Smooth muscle cell (in vitro differentiated cells): Measurements from ENCODE around the gene POC1B. TPM values are rescaled to one million over a fixed set of nuclear protein-coding genes. Genes with fewer than 3 reads are reported as not detected.

Experiments used
- DNase-seq: peaks from one replicate; lab custom pipeline; 2025; ENCODE audit not compliant: unreplicated experiment; lab: John Stamatoyannopoulos, UW
- H2AFZ ChIP-seq: fragments of 200-600 bp; sonication (generic); 2 replicates; pipeline ENCODE4 v1.6.0; 2016; ENCODE audit warnings: antibody characterized with exemption, low read depth, mild to moderate bottlenecking
- H3F3A ChIP-seq: fragments of 200-600 bp; sonication (generic); 2 replicates; pipeline ENCODE4 v1.6.0; 2017; ENCODE audit warnings: antibody characterized with exemption, low read depth
- H3K27ac ChIP-seq: fragments of 200-600 bp; sonication (generic); 2 replicates; pipeline ENCODE4 v1.5.1; 2016; ENCODE audit warnings: low read depth, mild to moderate bottlenecking
- H3K27me3 ChIP-seq: fragments of 200-600 bp; sonication (generic); 2 replicates; pipeline ENCODE4 v1.6.1; 2016; ENCODE audit warnings: low read depth, mild to moderate bottlenecking
- H3K36me3 ChIP-seq: fragments of 200-600 bp; sonication (generic); 2 replicates; pipeline ENCODE4 v1.5.1; 2016; ENCODE audit warnings: low read depth
- H3K4me1 ChIP-seq: fragments of 200-600 bp; sonication (generic); 2 replicates; pipeline ENCODE4 v1.5.1; 2016; ENCODE audit warnings: low read depth
- H3K4me2 ChIP-seq: fragments of 200-600 bp; sonication (generic); 2 replicates; pipeline ENCODE4 v1.6.0; 2016; ENCODE audit warnings: mild to moderate bottlenecking
- H3K4me3 ChIP-seq: fragments of 200-600 bp; sonication (generic); 2 replicates; pipeline ENCODE4 v1.5.1; 2016; ENCODE audit warnings: mild to moderate bottlenecking
- H3K79me2 ChIP-seq: fragments of 200-600 bp; sonication (generic); 2 replicates; pipeline ENCODE4 v1.6.0; 2016; ENCODE audit warnings: low read depth, mild to moderate bottlenecking
- H3K9ac ChIP-seq: fragments of 200-600 bp; sonication (generic); 2 replicates; pipeline ENCODE4 v1.6.0; 2016; ENCODE audit warnings: low read depth
- H3K9me3 ChIP-seq: fragments of 200-600 bp; sonication (generic); replicated peaks from 2 replicates; pipeline ENCODE4 v1.5.1; 2016; ENCODE audit warnings: low read depth
- H4K20me1 ChIP-seq: fragments of 200-600 bp; sonication (generic); 2 replicates; pipeline ENCODE4 v1.6.0; 2016; ENCODE audit warnings: low read depth
- CTCF ChIP-seq: fragments of 200-600 bp; sonication (generic); IDR thresholded peaks from 2 replicates; pipeline ENCODE4 v1.5.1; 2017; ENCODE audit warnings: borderline replicate concordance, mild to moderate bottlenecking, antibody characterized with exemption; ENCODE audit not compliant: insufficient read depth, poor library complexity, severe bottlenecking
- WGBS: methylation state at CpG from one replicate; pipeline ENCODE4 v1.1.7; 2016; ENCODE audit warnings: low lambda C conversion rate; 5-methylcytosine and 5-hydroxymethylcytosine counted together
- polyA plus RNA-seq: library from polyadenylated mRNA; unstranded; fragments of >200 nt; fragmentation: Nextera tagmentation; extraction: Ambion mirVana; gene quantifications from 2 replicates; pipeline ENCODE4 v1.2.1, GENCODE V29; 2016
- total RNA-seq: library from RNA; depleted of rRNA; stranded (reverse); fragments of >200 nt; gene quantifications from 2 replicates; pipeline ENCODE4 v1.2.3, GENCODE V29; 2014

The POC1B gene
- total and polyA plus RNA-seq, 2 experiments from 2014 or later: 9.1 to 13.3 TPM

GRCh38 chr12:89413234-89413633, 112.6 kb downstream of the POC1B start:
- Histone ChIP-seq H4K20me1 (no peaks in the 10 kb centered on the region), H3K79me2 (no peaks in the 10 kb centered on the region), H3F3A (no peaks in the 10 kb centered on the region), H2AFZ (no peak overlapping the region), H3K4me2 (no peak overlapping the region), H3K9me3 (no peaks in the 10 kb centered on the region), H3K27ac (no peak overlapping the region), H3K36me3 (no peaks in the 10 kb centered on the region), H3K4me1 (peaks cover 20% of the 10 kb centered on the region), H3K9ac (no peak overlapping the region), H3K27me3 (no peaks in the 10 kb centered on the region), H3K4me3 (no peak overlapping the region)
- DNase-seq: no peak
- WGBS: 95% methylated on average over 3 of the region's 3 CpGs
- no peak for TF ChIP-seq CTCF

DNA sequence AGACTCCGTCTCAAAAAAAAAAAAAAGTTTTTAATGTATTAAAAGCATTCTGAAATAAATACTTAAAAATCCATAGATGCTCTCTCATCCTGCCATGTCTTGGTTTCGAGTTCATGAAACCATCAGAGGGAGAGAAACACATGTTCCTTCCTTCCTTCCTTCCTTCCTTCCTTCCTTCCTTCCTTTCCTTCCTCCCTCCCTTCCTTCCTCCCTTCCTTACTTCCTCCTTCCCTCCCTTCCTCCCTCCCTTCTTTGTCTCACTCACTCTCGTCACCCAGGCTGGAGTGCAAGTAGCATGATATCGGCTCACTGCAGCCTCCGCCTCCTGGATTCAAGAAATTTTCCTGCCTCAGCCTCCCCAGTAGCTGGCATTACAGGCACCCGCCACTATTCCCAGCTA, 113.2 kb downstream of the POC1B start:
- Histone ChIP-seq H4K20me1 (no peaks in the 10 kb centered on the region), H3K4me2 (no peak overlapping the region), H3K27me3 (no peaks in the 10 kb centered on the region), H3K36me3 (no peaks in the 10 kb centered on the region), H3K27ac (no peak overlapping the region), H3F3A (no peaks in the 10 kb centered on the region), H2AFZ (no peak overlapping the region), H3K4me3 (no peak overlapping the region), H3K9ac (no peak overlapping the region), H3K9me3 (no peaks in the 10 kb centered on the region), H3K4me1 (peaks cover 20% of the 10 kb centered on the region), H3K79me2 (no peaks in the 10 kb centered on the region)
- WGBS: 94% methylated on average over 6 of the region's 6 CpGs
- no peak for TF ChIP-seq CTCF
- DNase-seq: no peak

DNA sequence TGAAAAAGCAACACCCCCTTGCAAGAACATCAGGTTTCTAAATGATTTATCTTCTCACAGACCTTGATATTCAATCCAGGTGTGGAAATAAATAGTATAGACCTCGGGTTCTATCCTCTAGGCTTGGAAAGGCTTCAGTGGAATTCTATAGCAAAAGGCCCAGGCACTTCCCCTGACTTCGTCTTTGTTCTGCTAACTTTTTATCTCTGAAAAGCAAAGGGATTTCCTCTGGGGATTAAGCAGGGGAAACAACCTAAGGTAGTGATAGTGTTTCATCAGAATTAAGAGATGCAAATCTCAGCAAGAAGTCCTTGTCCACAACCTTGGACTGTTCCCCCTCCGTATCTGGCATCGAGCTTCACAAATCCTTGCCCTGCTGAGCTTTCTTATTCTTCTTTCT, 114.0 kb downstream of the POC1B start:
- 48% methylated on average over 4 of the region's 4 CpGs for WGBS
- peaks cover 17% of the 10 kb centered on the region for H3K4me1 ChIP-seq
- no peaks in the 10 kb centered on the region for H3K9me3 ChIP-seq
- no peak overlapping the region for H3K9ac ChIP-seq
- H3F3A ChIP-seq: no peaks in the 10 kb centered on the region
- H4K20me1 ChIP-seq: no peaks in the 10 kb centered on the region
- H3K36me3 ChIP-seq: no peaks in the 10 kb centered on the region
- TF ChIP-seq CTCF: no peak
- no peak overlapping the region for H3K4me3 ChIP-seq
- no peak overlapping the region for H3K27ac ChIP-seq
- no peaks in the 10 kb centered on the region for H3K79me2 ChIP-seq
- no peak for DNase-seq
- no peaks in the 10 kb centered on the region for H3K27me3 ChIP-seq
- no peak overlapping the region for H3K4me2 ChIP-seq
- H2AFZ ChIP-seq: no peak overlapping the region

DNA sequence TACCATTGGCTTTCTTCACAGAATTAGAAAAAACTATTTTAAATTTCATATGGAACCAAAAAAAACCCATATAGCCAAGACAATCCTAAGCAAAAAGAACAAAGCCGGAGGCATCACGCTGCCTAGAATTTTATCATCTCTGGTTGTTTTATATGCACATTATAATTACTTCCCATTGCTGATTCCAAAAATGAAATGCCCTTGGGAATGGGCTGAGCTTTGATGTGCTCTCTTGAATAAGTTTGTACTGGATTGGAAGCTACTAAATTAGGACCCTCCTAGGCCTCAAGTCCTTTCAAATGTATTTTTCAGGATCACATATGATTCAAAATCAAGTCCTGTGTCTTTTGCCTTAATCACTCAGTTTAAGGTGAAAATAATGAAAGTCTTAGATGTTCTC, 114.6 kb downstream of the POC1B start:
- no peaks in the 10 kb centered on the region for H3K79me2 ChIP-seq
- H3K9me3 ChIP-seq: no peaks in the 10 kb centered on the region
- H3K27ac ChIP-seq: no peak overlapping the region
- no peaks in the 10 kb centered on the region for H3K36me3 ChIP-seq
- H3K4me2 ChIP-seq: no peak overlapping the region
- H3K9ac ChIP-seq: no peak overlapping the region
- H3K27me3 ChIP-seq: no peaks in the 10 kb centered on the region
- no peak overlapping the region for H2AFZ ChIP-seq
- H3F3A ChIP-seq: no peaks in the 10 kb centered on the region
- H3K4me1 ChIP-seq: peaks cover 14% of the 10 kb centered on the region
- 98% methylated on average over 2 of the region's 2 CpGs for WGBS
- DNase-seq: no peak
- TF ChIP-seq CTCF: no peak
- no peaks in the 10 kb centered on the region for H4K20me1 ChIP-seq
- no peak overlapping the region for H3K4me3 ChIP-seq
